H1 (cell line): ENCODE results near the gene KAT14. TPM values are rescaled to one million over a fixed set of nuclear protein-coding genes. Genes with fewer than 3 reads are reported as not detected.

Source experiments
- CTCF ChIA-PET: fragments of 300-600 bp; sonication (Branson Sonifier 250); formaldehyde crosslinking; loops from one replicate; lab custom pipeline; 2021; ENCODE audit not compliant: partially characterized antibody; lab: Charles Lee
- POLR2A ChIA-PET: fragments of 300-600 bp; sonication (Branson Sonifier 250); formaldehyde crosslinking; loops from one replicate; lab custom pipeline; 2021; ENCODE audit warnings: inconsistent platforms; ENCODE audit not compliant: partially characterized antibody; lab: Charles Lee
- DNase-seq, 2 experiments: peaks; one replicate each; pipeline versions ENCODE4 v3.0.0 to v3.0.0-alpha.2; 2010 to 2022; ENCODE audit warnings: low spot score in 2 of 2, low read depth in 1 of 2, mixed read lengths in 1 of 2
- FAIRE-seq: peaks from 2 replicates; lab custom pipeline; 2011; peaks lifted over from hg19 to GRCh38; lab: Jason Lieb, UNC
- H2AFZ ChIP-seq: 2 replicates; pipeline ENCODE4 v1.8.1; 2012; ENCODE audit warnings: low read length, inconsistent platforms
- H2AK5ac ChIP-seq: 2 replicates; pipeline ENCODE4 v1.6.1; 2013; ENCODE audit warnings: low read depth, low read length
- H2BK120ac ChIP-seq: replicated peaks from 2 replicates; pipeline ENCODE3; 2013; ENCODE audit warnings: low read depth, low read length, inconsistent platforms
- H2BK12ac ChIP-seq: 2 replicates; pipeline ENCODE4 v1.6.1; 2013; ENCODE audit warnings: low read depth, low read length
- H2BK15ac ChIP-seq: 2 replicates; pipeline ENCODE4 v1.6.1; 2013; ENCODE audit warnings: low read length
- H2BK20ac ChIP-seq: 2 replicates; pipeline ENCODE4 v1.6.1; 2013; ENCODE audit warnings: low read length
- H2BK5ac ChIP-seq: 2 replicates; pipeline ENCODE4 v1.6.1; 2013; ENCODE audit warnings: low read depth, low read length
- H3K14ac ChIP-seq: 2 replicates; pipeline ENCODE4 v1.6.1; 2013; ENCODE audit warnings: inconsistent platforms; ENCODE audit not compliant: insufficient read length
- H3K18ac ChIP-seq: 2 replicates; pipeline ENCODE4 v1.6.1; 2013; ENCODE audit warnings: low read length; ENCODE audit errors: extremely low read depth
- H3K23ac ChIP-seq: 2 replicates; pipeline ENCODE4 v1.6.1; 2013; ENCODE audit warnings: inconsistent platforms; ENCODE audit not compliant: insufficient read length
- H3K23me2 ChIP-seq: 2 replicates; pipeline ENCODE4 v1.6.1; 2013; ENCODE audit warnings: low read depth, low read length
- H3K27ac ChIP-seq: 2 replicates; pipeline ENCODE4 v1.6.1; 2011; ENCODE audit warnings: low read depth, low read length, inconsistent platforms
- H3K27me3 ChIP-seq, 4 experiments: replicated peaks in 1 of 4; 1 replicate in 1 of 4; 2 replicates in 3 of 4; pipeline versions ENCODE4 v1.6.1 to v1.8.1; 2011 to 2013; ENCODE audit warnings: low read length in 3 of 4, mild to moderate bottlenecking in 3 of 4, inconsistent platforms in 2 of 4, mixed read lengths in 2 of 4, moderate library complexity in 1 of 4; ENCODE audit not compliant: control insufficient read depth in 3 of 4, insufficient read depth in 3 of 4; ENCODE audit errors: extremely low read depth in 1 of 4
- H3K36me3 ChIP-seq, 4 experiments: 2 replicates each; pipeline versions ENCODE4 v1.6.1 to v1.8.1; 2011 to 2013; ENCODE audit warnings: mild to moderate bottlenecking in 4 of 4, low read length in 3 of 4, moderate library complexity in 2 of 4, control low read depth in 1 of 4, inconsistent platforms in 1 of 4; ENCODE audit not compliant: insufficient read depth in 4 of 4, control insufficient read depth in 2 of 4
- H3K4ac ChIP-seq: replicated peaks from 2 replicates; pipeline ENCODE3; 2013; ENCODE audit warnings: low read length, low read depth, mixed read lengths, inconsistent platforms; ENCODE audit not compliant: insufficient read length
- H3K4me1 ChIP-seq, 4 experiments: replicated peaks in 1 of 4; 1 replicate in 1 of 4; 2 replicates in 3 of 4; pipeline versions ENCODE4 v1.6.1 to v1.8.1; 2011 to 2013; ENCODE audit warnings: low read length in 3 of 4, inconsistent platforms in 2 of 4, mixed read lengths in 1 of 4; ENCODE audit not compliant: insufficient read depth in 4 of 4, control insufficient read depth in 3 of 4
- H3K4me2 ChIP-seq, 2 experiments: 2 replicates each; pipeline versions ENCODE4 v1.6.1 to v1.8.1; 2011 to 2013; ENCODE audit warnings: low read depth in 2 of 2, low read length in 2 of 2, control low read depth in 1 of 2, inconsistent platforms in 1 of 2, mild to moderate bottlenecking in 1 of 2; ENCODE audit not compliant: insufficient read depth in 1 of 2
- H3K4me3 ChIP-seq, 4 experiments: fragments of 200-600, 300-600 bp in 1 of 4; sonication (generic), shearing (Covaris generic), sonication (Bioruptor Twin) in 1 of 4; 2 replicates each; pipeline versions ENCODE4 v1.5.1 to v1.8.1; 2011 to 2016; ENCODE audit warnings: low read length in 4 of 4, low read depth in 3 of 4, control low read depth in 2 of 4, inconsistent platforms in 2 of 4, mild to moderate bottlenecking in 2 of 4, mixed read lengths in 1 of 4, moderate library complexity in 1 of 4; ENCODE audit not compliant: insufficient read depth in 2 of 4; ENCODE audit errors: extremely low read depth in 1 of 4
- H3K56ac ChIP-seq: replicated peaks from 2 replicates; pipeline ENCODE3; 2013; ENCODE audit warnings: low read depth, mild to moderate bottlenecking, mixed read lengths, low read length, inconsistent platforms; ENCODE audit not compliant: insufficient read length
- H3K79me1 ChIP-seq: 2 replicates; pipeline ENCODE4 v1.6.1; 2013; ENCODE audit warnings: low read depth, low read length, control low read depth
- H3K79me2 ChIP-seq, 2 experiments: 2 replicates each; pipeline versions ENCODE4 v1.6.1 to v1.8.1; 2012 to 2013; ENCODE audit warnings: low read length in 2 of 2, mild to moderate bottlenecking in 2 of 2, inconsistent platforms in 1 of 2; ENCODE audit not compliant: insufficient read depth in 2 of 2, control insufficient read depth in 1 of 2
- H3K9ac ChIP-seq, 4 experiments: replicated peaks in 1 of 4; 1 replicate in 1 of 4; 2 replicates in 3 of 4; pipeline versions ENCODE4 v1.6.1 to v1.8.1; 2011 to 2013; ENCODE audit warnings: low read depth in 3 of 4, low read length in 3 of 4, control low read depth in 2 of 4, mild to moderate bottlenecking in 2 of 4, moderate library complexity in 2 of 4, inconsistent platforms in 1 of 4; ENCODE audit errors: extremely low read depth in 1 of 4
- H3K9me3 ChIP-seq, 2 experiments: 2 replicates each; pipeline versions ENCODE4 v1.6.1 to v1.8.1; 2012 to 2013; ENCODE audit warnings: mild to moderate bottlenecking in 2 of 2, moderate library complexity in 2 of 2, control low read depth in 1 of 2, inconsistent platforms in 1 of 2, low read depth in 1 of 2, low read length in 1 of 2, mixed read lengths in 1 of 2; ENCODE audit not compliant: insufficient read depth in 2 of 2
- H4K20me1 ChIP-seq, 2 experiments: replicated peaks in 1 of 2; 2 replicates each; pipeline versions ENCODE3 to v1.8.1; 2011 to 2013; ENCODE audit warnings: inconsistent platforms in 2 of 2, low read length in 2 of 2, mild to moderate bottlenecking in 1 of 2; ENCODE audit not compliant: insufficient read depth in 2 of 2, control insufficient read depth in 1 of 2
- H4K5ac ChIP-seq: 2 replicates; pipeline ENCODE4 v1.6.1; 2013; ENCODE audit warnings: low read length, low read depth, mixed read lengths, inconsistent platforms; ENCODE audit not compliant: insufficient read length
- H4K8ac ChIP-seq: 2 replicates; pipeline ENCODE4 v1.8.0; 2013; ENCODE audit warnings: mild to moderate bottlenecking, moderate library complexity, low read length, inconsistent platforms; ENCODE audit not compliant: insufficient read depth; ENCODE audit errors: extremely low read depth
- H4K91ac ChIP-seq: replicated peaks from 2 replicates; pipeline ENCODE3; 2013; ENCODE audit warnings: low read length, mixed read lengths, inconsistent platforms; ENCODE audit not compliant: insufficient read length
- POLR2A ChIP-seq, 2 experiments: IDR thresholded peaks; 1 replicate in 1 of 2; 2 replicates in 1 of 2; pipeline ENCODE4 v1.6.1; 2011; ENCODE audit warnings: low read depth in 2 of 2, low read length in 2 of 2, mild to moderate bottlenecking in 2 of 2; ENCODE audit errors: control extremely low read depth in 1 of 2
- WGBS, 2 experiments: shearing (Covaris generic) in 1 of 2; methylation state at CpG; one replicate each; pipeline versions ENCODE4 v1.1.6 to v1.1.7; 2013 to 2015; ENCODE audit warnings: low lambda C conversion rate in 2 of 2, mixed read lengths in 2 of 2, inconsistent platforms in 1 of 2, low coverage in 1 of 2, missing lambda C conversion rate in 1 of 2; ENCODE audit not compliant: insufficient replicate concordance in 2 of 2, insufficient coverage in 1 of 2, insufficient read length in 1 of 2; ENCODE audit errors: extremely low coverage in 1 of 2, missing lambda C conversion rate in 1 of 2; 5-methylcytosine and 5-hydroxymethylcytosine counted together
- polyA plus RNA-seq, 7 experiments: library from polyadenylated mRNA; depleted of rRNA in 3 of 7; stranded (reverse) in 5 of 7; unstranded in 2 of 7; fragments of >200 nt in 5 of 7; fragments of 200-250 nt in 2 of 7; gene quantifications; 1 replicate in 5 of 7; 2 replicates in 1 of 7; 4 replicates in 1 of 7; pipeline versions ENCODE4 v1.2.1 to v1.2.3, GENCODE V29; 2011 to 2013; ENCODE audit warnings: missing spikeins in 2 of 7, mixed read lengths in 2 of 7
- total RNA-seq: library from RNA; stranded (reverse); fragmentation: NEBNext Ultra II Directional; extraction: Animal tissue kit (Norgen Biotek cat#: 25700); gene quantifications from 2 replicates; pipeline ENCODE4 v1.2.1, GENCODE V29; 2021

The KAT14 gene
- total and polyA plus RNA-seq, 2 of the 8 experiments (the other 6 are each of a cell fraction or from before 2014, with no cell fraction given) = 17.3 to 29.3 TPM

GRCh38 chr20:18165553-18165952 lies 27.9 kb downstream of the KAT14 start:
- FAIRE-seq (no peak), DNase-seq (no peak)
- Histone ChIP-seq H3K4me3 (no peak overlapping the region), H3K27me3 (no peaks in the 10 kb centered on the region), H2AFZ (no peak overlapping the region), H4K91ac (no peak overlapping the region), H2BK12ac (peak overlapping the region; percentile 64), H3K4me2 (no peak overlapping the region), H3K23me2 (no peaks in the 10 kb centered on the region), H3K36me3 (peaks cover 8 to 31% (median 20%) of the 10 kb centered on the region in 4 experiments; a peak in 7 of 8 replicates), H3K23ac (no peak overlapping the region), H3K9me3 (no peaks in the 10 kb centered on the region), H3K56ac (no peak overlapping the region), H3K4me1 (no peaks in the 10 kb centered on the region; a peak in 1 of 7 replicates), H4K20me1 (peaks cover 0 to 4% of the 10 kb centered on the region in 2 experiments), H2AK5ac (0 out of 2 replicates have a peak overlapping the region, but pooled peaks have one; percentile 39), H2BK20ac (no peak overlapping the region), H2BK5ac (no peak overlapping the region), H4K5ac (no peak overlapping the region), H2BK120ac (no peak overlapping the region), H3K4ac (no peak overlapping the region), H4K8ac (no peak overlapping the region), H3K27ac (0 out of 2 replicates have a peak overlapping the region, but pooled peaks have one; percentile 8), H3K79me2 (peaks cover 0 to 32% of the 10 kb centered on the region in 2 experiments; a peak in 3 of 4 replicates), H3K14ac (no peak overlapping the region), H2BK15ac (no peak overlapping the region), H3K18ac (no peak overlapping the region), H3K79me1 (peaks cover 5% of the 10 kb centered on the region), H3K9ac (no peak overlapping the region)
- WGBS, 2 experiments = 89% methylated on average over 3 of the region's 3 CpGs; no CpG with 5 or more reads in 1 of the 2 experiments
- ChIA-PET CTCF (interaction anchor here (1.7 kb wide), 1 partner anchor 11 kb away, joined by 4 read pairs; no protein-coding TSS in a partner anchor), POLR2A (no interaction called here)
- TF ChIP-seq POLR2A (IDR thresholded peaks at IDR 0.05; ENCODE audit: control extremely low read depth in 1 of 2, low read depth in 2 of 2, low read length in 2 of 2) = no peak
